ENCODE data around the gene FPGS. TPM values are rescaled to one million over a fixed set of nuclear protein-coding genes. Genes with fewer than 3 reads are reported as not detected.
"Not testable (repeated sequence)": the region's sequence is repeated elsewhere in the genome, so short reads cannot be mapped to it uniquely, and the experiment has no call there.

FPGS gene
- total RNA-seq, 2 experiments from 2014 or later = 79.8 to 80.4 TPM

DNA sequence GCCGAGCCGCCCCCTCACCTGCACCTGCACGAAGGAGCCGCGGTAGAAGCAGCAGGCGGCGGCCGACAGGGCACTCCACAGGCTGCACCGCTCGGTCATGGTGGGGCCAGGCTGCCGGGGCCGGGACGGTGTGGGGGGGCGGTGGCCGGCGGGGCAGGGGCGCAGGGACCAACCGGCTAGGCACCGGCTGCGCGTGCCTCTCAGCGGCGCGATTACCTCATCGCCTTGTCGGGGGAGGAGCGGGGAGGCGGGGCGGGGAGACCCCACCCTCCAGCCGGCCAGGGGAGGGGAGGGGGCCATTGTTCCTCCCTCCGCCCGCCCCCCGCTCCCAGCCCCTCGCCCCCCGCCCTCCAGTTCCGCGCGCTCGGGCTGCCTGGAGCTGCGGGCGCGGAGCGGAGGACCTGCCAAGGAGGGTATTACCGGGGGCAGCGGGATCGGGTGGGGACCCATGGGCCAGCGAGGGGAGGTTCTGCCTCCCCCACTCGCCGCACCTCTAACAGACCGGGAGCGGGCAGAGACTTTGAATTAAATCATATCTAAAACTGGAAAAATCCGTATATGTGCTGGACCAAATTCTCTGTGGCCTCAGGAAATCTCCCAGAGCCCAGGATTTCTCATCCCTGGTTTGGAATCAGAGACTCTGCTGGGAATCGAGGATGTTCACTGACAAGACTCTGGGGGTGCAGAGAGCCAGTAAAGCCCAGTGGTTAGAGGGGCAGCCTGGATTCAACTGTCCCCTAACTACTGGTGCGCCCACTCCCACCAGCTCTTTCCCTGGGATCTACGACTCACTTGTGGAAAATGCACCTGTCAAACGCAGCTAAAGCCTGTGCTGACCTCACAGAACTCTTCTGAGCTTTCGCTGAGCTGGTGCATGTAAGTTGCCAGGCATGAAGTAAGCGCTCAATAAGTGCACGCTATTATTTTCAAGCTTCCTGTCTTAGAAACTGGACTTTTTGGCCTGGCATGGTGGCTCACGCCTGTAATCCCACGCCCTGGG lies 47.3 kb upstream of the FPGS start:
- Mint-ChIP-seq H3K36me3 (ENCODE audit: low read depth) (peaks cover 14% of the 10 kb centered on the region), H3K4me3 (no peak overlapping the region), H3K27ac (no peak overlapping the region), H3K27me3 (no peaks in the 10 kb centered on the region), H3K4me1 (ENCODE audit: low read depth) (peaks cover 6% of the 10 kb centered on the region), H3K9me3 (no peaks in the 10 kb centered on the region)
- no peak for ATAC-seq
- DNase-seq = no peak
- ChIA-PET POLR2A (interaction anchor here (0.6 kb wide), 2 partner anchors 30 to 91 kb away, joined by 3 read pairs; partner anchors contain the start of gene CDK9), CTCF (interaction anchor here (0.8 to 1.2 kb wide), 3 partner anchors 10 to 16 kb away, joined by 3 to 5 read pairs (median 4); no protein-coding TSS in a partner anchor)
- TF ChIP-seq, protein P1, sequence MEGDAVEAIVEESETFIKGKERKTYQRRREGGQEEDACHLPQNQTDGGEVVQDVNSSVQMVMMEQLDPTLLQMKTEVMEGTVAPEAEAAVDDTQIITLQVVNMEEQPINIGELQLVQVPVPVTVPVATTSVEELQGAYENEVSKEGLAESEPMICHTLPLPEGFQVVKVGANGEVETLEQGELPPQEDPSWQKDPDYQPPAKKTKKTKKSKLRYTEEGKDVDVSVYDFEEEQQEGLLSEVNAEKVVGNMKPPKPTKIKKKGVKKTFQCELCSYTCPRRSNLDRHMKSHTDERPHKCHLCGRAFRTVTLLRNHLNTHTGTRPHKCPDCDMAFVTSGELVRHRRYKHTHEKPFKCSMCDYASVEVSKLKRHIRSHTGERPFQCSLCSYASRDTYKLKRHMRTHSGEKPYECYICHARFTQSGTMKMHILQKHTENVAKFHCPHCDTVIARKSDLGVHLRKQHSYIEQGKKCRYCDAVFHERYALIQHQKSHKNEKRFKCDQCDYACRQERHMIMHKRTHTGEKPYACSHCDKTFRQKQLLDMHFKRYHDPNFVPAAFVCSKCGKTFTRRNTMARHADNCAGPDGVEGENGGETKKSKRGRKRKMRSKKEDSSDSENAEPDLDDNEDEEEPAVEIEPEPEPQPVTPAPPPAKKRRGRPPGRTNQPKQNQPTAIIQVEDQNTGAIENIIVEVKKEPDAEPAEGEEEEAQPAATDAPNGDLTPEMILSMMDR (IDR thresholded peaks at IDR 0.05) = no peak
- intact Hi-C loops (cut with micrococcal nuclease) = no loop called here

DNA sequence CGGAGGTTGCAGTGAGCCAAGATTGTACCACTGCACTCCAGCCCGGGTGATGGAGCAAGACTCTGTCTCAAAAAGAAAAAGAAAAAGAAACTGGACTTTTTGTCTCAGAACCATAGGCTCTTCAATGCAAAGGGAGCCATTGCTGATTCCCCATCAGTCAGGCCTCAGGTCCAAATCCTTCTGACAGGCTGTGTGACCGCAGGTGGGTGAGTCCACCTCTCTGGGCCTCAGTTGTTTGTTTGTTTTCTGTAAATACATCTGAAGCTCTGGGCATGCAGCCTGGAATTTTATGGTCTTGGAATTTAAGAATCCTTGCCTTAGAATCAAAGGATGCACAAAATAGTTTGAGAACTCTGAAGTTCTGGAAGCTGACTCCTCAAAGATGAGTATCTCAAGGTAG lies 46.4 kb upstream of the FPGS start:
- ChIA-PET POLR2A (interaction anchor here (0.9 kb wide), 1 partner anchor 53 kb away, joined by 3 read pairs; no protein-coding TSS in a partner anchor), CTCF (interaction anchor here (0.8 to 1.2 kb wide), 2 partner anchors 9 to 10 kb away, joined by 3 to 5 read pairs; no protein-coding TSS in a partner anchor)
- Mint-ChIP-seq H3K4me3 (no peak overlapping the region), H3K9me3 (no peaks in the 10 kb centered on the region), H3K27me3 (no peaks in the 10 kb centered on the region), H3K27ac (no peak overlapping the region), H3K36me3 (ENCODE audit: low read depth) (peaks cover 11% of the 10 kb centered on the region), H3K4me1 (ENCODE audit: low read depth) (peaks cover 6% of the 10 kb centered on the region)
- TF ChIP-seq, protein P1 (IDR thresholded peaks at IDR 0.05) = no peak
- intact Hi-C loops (cut with micrococcal nuclease) = no loop called here
- no peak for ATAC-seq
- DNase-seq = no peak

DNA sequence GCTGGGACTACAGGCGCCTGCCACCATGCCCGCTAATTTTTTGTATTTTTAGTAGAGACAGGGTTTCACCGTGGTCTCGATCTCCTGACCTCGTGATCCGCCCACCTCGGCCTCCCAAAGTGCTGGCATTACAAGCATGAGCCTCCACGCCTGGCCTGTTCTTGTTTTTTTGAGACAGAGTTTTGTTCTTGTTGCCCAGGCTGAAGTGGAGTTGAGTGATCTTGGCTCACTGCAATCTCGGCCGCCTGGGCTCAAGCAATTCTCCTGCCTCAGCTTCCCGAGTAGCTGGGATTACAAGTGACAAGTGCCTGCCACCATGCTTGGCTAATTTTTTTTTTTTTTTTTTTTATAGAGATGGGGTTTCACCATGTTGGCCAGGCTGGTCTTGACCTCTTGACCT lies 45.9 kb upstream of the FPGS start:
- ATAC-seq; H3K27me3 Mint-ChIP-seq; H3K4me3 Mint-ChIP-seq; intact Hi-C loops (cut with micrococcal nuclease); CTCF ChIA-PET; DNase-seq; H3K27ac Mint-ChIP-seq; H3K4me1 Mint-ChIP-seq (ENCODE audit: low read depth); H3K9me3 Mint-ChIP-seq: not testable (repeated sequence)
- H3K36me3 Mint-ChIP-seq (ENCODE audit: low read depth) = peaks cover 11% of the 10 kb centered on the region
- POLR2A ChIA-PET = interaction anchor here (0.9 kb wide), 1 partner anchor 53 kb away, joined by 3 read pairs; no protein-coding TSS in a partner anchor

DNA sequence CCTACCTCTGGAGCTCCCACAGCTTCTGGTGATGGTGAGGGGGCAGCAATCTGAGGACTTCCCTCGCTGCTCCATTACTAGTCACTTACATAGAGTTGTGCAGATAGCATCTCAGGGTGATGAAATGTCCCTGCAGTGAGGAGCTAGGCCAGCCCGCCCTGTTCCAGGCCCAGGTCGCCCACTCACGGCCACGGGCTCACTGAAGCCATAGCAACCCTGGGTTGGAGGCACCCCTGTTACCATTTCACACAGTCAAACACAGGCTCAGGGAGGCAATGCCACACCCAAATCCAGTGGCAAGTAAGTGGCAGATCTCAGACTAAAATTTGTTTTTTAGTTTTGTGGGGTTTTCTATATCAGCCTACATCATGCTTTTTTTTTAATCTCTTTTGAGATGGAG lies 43.8 kb upstream of the FPGS start:
- H3K4me3 Mint-ChIP-seq = no peak overlapping the region
- intact Hi-C loops (cut with micrococcal nuclease) = no loop called here
- CTCF ChIA-PET = interaction anchor here (0.9 to 1.5 kb wide), 2 partner anchors 24 to 111 kb away, joined by 3 to 4 read pairs; partner anchors contain the start of gene TOR2A

DNA sequence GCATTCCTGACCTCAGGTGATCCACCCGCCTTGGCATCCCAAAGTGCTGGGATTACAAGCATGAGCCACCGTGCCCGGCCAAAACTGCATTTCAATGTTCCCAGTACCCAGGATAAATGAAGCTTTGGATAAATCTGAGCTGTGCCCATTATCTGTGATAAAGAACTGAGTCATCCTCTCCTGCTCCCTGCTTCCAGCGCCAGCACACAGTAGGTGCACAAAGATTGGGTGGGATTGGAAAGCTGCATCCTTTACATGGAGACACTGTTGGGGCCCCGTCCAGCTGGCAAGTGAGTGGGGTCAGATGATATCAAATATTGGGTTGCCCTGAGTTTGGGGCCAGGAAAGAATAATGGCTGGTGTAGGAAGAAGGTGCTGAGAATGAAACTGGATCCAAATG lies 41.6 kb upstream of the FPGS start:
- H3K27me3 Mint-ChIP-seq = no peaks in the 10 kb centered on the region
- POLR2A ChIA-PET = no interaction called here
- CTCF ChIA-PET = interaction anchor here (1.5 to 16.0 kb wide), 2 partner anchors 22 to 26 kb away, joined by 6 to 144 read pairs; partner anchors contain the start of genes CDK9, SH2D3C and TOR2A
- TF ChIP-seq, protein P1 (IDR thresholded peaks at IDR 0.05) = no peak
- H3K27ac Mint-ChIP-seq = no peak overlapping the region
- no peak overlapping the region for H3K4me3 Mint-ChIP-seq
- H3K9me3 Mint-ChIP-seq = no peaks in the 10 kb centered on the region
- DNase-seq (no peak), ATAC-seq (no peak)
- intact Hi-C loops (cut with micrococcal nuclease) = no loop called here
- H3K4me1 Mint-ChIP-seq (ENCODE audit: low read depth) = peaks cover 27% of the 10 kb centered on the region
- H3K36me3 Mint-ChIP-seq (ENCODE audit: low read depth) = peaks cover 21% of the 10 kb centered on the region

More for the DNA sequence above, 43.8 kb upstream of the FPGS start:
- DNase-seq = no peak
- POLR2A ChIA-PET = no interaction called here
- Mint-ChIP-seq H3K4me1 (ENCODE audit: low read depth) (peaks cover 16% of the 10 kb centered on the region), H3K9me3 (no peaks in the 10 kb centered on the region), H3K27ac (peak overlapping the region; percentile 10), H3K27me3 (no peaks in the 10 kb centered on the region), H3K36me3 (ENCODE audit: low read depth) (peaks cover 8% of the 10 kb centered on the region)
- ATAC-seq = no peak
- TF ChIP-seq, protein P1 (IDR thresholded peaks at IDR 0.05) = no peak

Data from activated CD8-positive, alpha-beta T cell treated with anti-CD3 and anti-CD28 coated beads for 36 hours (primary cell).